ENCODE measurements around the gene CNGA2. TPM values are rescaled to one million over a fixed set of nuclear protein-coding genes. Genes with fewer than 3 reads are reported as not detected.

Gene CNGA2
- polyA plus RNA-seq, 1 donor: not detected

- DNase-seq: no peak
Measured at GRCh38 chrX:151752847-151753246, 18.3 kb downstream of the CNGA2 start.

GRCh38 chrX:151753313-151754046, 18.9 kb downstream of the CNGA2 start:
- DNase-seq: peak; percentile 39

- DNase-seq: no peak
Measured at GRCh38 chrX:151754047-151754429, 19.5 kb downstream of the CNGA2 start.

GRCh38 chrX:151754641-151755215, 20.2 kb downstream of the CNGA2 start:
- peak; percentile 17 for DNase-seq

- DNase-seq: no peak
Measured at GRCh38 chrX:151759041-151759708, 24.6 kb downstream of the CNGA2 start.

GRCh38 chrX:151762802-151763201, 28.3 kb downstream of the CNGA2 start:
- DNase-seq: no peak

GRCh38 chrX:151763711-151764110, 29.2 kb downstream of the CNGA2 start:
- no peak for DNase-seq

GRCh38 chrX:151765026-151765425, 30.5 kb downstream of the CNGA2 start:
- DNase-seq: no peak

GRCh38 chrX:151771726-151772125, 37.2 kb downstream of the CNGA2 start:
- DNase-seq: no peak

GRCh38 chrX:151773434-151773833, 38.9 kb downstream of the CNGA2 start:
- DNase-seq: no peak

- DNase-seq: no peak
Measured at GRCh38 chrX:151774421-151774820, 39.9 kb downstream of the CNGA2 start.

GRCh38 chrX:151776181-151776731, 41.7 kb downstream of the CNGA2 start:
- no peak for DNase-seq

GRCh38 chrX:151776936-151777335, 42.4 kb downstream of the CNGA2 start:
- DNase-seq: no peak

GRCh38 chrX:151779258-151779657, 44.7 kb downstream of the CNGA2 start:
- DNase-seq: no peak

- DNase-seq: no peak
Measured at GRCh38 chrX:151780621-151781020, 46.1 kb downstream of the CNGA2 start.

- no peak for DNase-seq
Measured at GRCh38 chrX:151789179-151789800, 54.7 kb downstream of the CNGA2 start.

GRCh38 chrX:151790481-151791160, 56.1 kb downstream of the CNGA2 start:
- DNase-seq: no peak

- DNase-seq: no peak
Measured at GRCh38 chrX:151791961-151792360, 57.4 kb downstream of the CNGA2 start.

- no peak for DNase-seq
Measured at GRCh38 chrX:151792505-151792904, 58.0 kb downstream of the CNGA2 start.

- DNase-seq: no peak
Measured at GRCh38 chrX:151793886-151794285, 59.3 kb downstream of the CNGA2 start.
